Activated naive CD4-positive, alpha-beta T cell treated with anti-CD3 and anti-CD28 coated beads, Interleukin-2, amount 10 ng/mL, durations not matched to agents 7 days and 5 days (primary cell): ENCODE results near the gene SLC11A2.
A peak's percentile ranks its signal among the peaks of the same experiment; 100 is the strongest.

Experiments
- CTCF ChIA-PET: fragments of 350-600 bp; sonication (Branson Sonifier 250); formaldehyde crosslinking; loops from one replicate; lab custom pipeline; 2021; ENCODE audit warnings: antibody characterized with exemption; lab: Charles Lee
- DNase-seq: peaks from one replicate; pipeline ENCODE4 v3.0.0-alpha.2; 2020
- H3K27ac Mint-ChIP-seq: one replicate; pipeline ENCODE4 v1.8.0; 2021; ENCODE audit warnings: mild to moderate bottlenecking, moderate library complexity, mixed read lengths
- H3K27me3 Mint-ChIP-seq: one replicate; pipeline ENCODE4 v1.8.0; 2021; ENCODE audit warnings: mild to moderate bottlenecking, mixed read lengths
- H3K36me3 Mint-ChIP-seq: one replicate; pipeline ENCODE4 v1.8.0; 2021; ENCODE audit warnings: mixed read lengths
- H3K4me1 Mint-ChIP-seq: one replicate; pipeline ENCODE4 v1.8.0; 2021; ENCODE audit warnings: mixed read lengths
- H3K4me3 Mint-ChIP-seq: one replicate; pipeline ENCODE4 v1.8.0; 2021; ENCODE audit warnings: mild to moderate bottlenecking, moderate library complexity, mixed read lengths
- H3K9me3 Mint-ChIP-seq: one replicate; pipeline ENCODE4 v1.8.0; 2021; ENCODE audit warnings: mixed read lengths

The SLC11A2 gene

GRCh38 chr12:51025836-51026638 lies at the start of gene SLC11A2:
SLC11A2 (minus strand) TSS chr12:51026384; CDS start chr12:51010728, 15,656 bp downstream.
- Mint-ChIP-seq H3K27ac (peak within 1 kb of the TSS; percentile 97), H3K4me3 (peak within 1 kb of the TSS; percentile 98), H3K36me3 (peaks cover 11% of the 10 kb centered on the region), H3K9me3 (no peaks in the 10 kb centered on the region), H3K27me3 (peaks cover 18% of the 10 kb centered on the region), H3K4me1 (peaks cover 58% of the 10 kb centered on the region)
- CTCF ChIA-PET: interaction anchor here (0.7 to 4.7 kb wide), 14 partner anchors 17 to 521 kb away, joined by 3 to 26 read pairs (median 4); partner anchors contain the start of genes ATF1 and DIP2B
- peak; percentile 96 for DNase-seq

DNA sequence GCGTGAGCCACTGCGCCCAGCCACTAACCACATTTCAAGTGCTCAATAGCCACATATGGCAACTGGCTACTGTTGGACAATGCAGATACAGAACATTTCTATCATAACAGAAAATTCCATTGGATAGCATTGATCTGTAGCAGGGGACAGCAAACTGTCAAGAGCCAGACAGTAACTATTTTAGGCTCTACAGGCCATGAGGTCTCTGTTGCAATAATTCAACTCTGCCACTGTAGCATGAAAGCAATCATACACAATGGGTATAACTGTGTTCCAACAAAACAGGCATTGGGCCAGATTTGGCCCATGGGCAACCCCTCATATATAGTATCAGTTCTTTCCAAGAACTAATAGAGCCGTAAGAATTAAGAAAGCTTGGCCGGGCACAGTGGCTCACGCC lies 49.2 kb upstream of the SLC11A2 start:
- CTCF ChIA-PET: interaction anchor here (1.1 kb wide), 1 partner anchor 26 kb away, joined by 3 read pairs; no protein-coding TSS in a partner anchor

GRCh38 chr12:51071663-51072062 lies 45.5 kb upstream of the SLC11A2 start:
- Mint-ChIP-seq H3K27ac (no peak overlapping the region), H3K4me1 (peaks cover 13% of the 10 kb centered on the region), H3K27me3 (no peaks in the 10 kb centered on the region), H3K4me3 (no peak overlapping the region), H3K9me3 (no peaks in the 10 kb centered on the region), H3K36me3 (peaks cover 17% of the 10 kb centered on the region)
- DNase-seq: no peak
- CTCF ChIA-PET: no interaction called here

More for the DNA sequence above, 49.2 kb upstream of the SLC11A2 start:
- Mint-ChIP-seq H3K27me3 (no peaks in the 10 kb centered on the region), H3K4me1 (peaks cover 17% of the 10 kb centered on the region), H3K9me3 (no peaks in the 10 kb centered on the region), H3K27ac (no peak overlapping the region), H3K4me3 (no peak overlapping the region), H3K36me3 (peaks cover 26% of the 10 kb centered on the region)
- DNase-seq: no peak

GRCh38 chr12:51070004-51070403 lies 43.8 kb upstream of the SLC11A2 start:
- no peak for DNase-seq
- Mint-ChIP-seq H3K27me3 (no peaks in the 10 kb centered on the region), H3K9me3 (no peaks in the 10 kb centered on the region), H3K4me1 (no peaks in the 10 kb centered on the region), H3K36me3 (peaks cover 21% of the 10 kb centered on the region), H3K27ac (no peak overlapping the region), H3K4me3 (no peak overlapping the region)
- CTCF ChIA-PET: no interaction called here

DNA sequence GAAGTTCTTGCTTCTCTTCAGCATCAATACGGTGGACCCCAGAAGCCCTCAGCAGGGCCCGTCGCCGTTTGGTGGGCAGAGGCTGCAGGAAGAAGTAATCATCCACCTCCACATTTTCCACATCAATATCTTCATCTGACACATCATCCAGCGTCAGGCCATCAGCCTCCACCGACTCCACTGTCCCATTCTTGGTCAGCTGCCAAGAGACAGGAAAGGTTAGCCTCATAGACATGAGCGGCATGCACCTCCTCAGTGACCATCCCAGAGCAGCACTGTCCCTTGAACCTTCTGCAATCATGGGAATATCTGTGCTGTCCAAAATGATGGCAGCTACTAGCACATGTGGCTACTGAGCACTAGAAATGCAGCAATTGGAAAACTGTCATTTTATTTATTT lies 41.6 kb upstream of the SLC11A2 start:
- Mint-ChIP-seq H3K4me1 (no peaks in the 10 kb centered on the region), H3K27me3 (no peaks in the 10 kb centered on the region), H3K36me3 (peaks cover 20% of the 10 kb centered on the region), H3K27ac (no peak overlapping the region), H3K9me3 (no peaks in the 10 kb centered on the region), H3K4me3 (no peak overlapping the region)
- no peak for DNase-seq
- CTCF ChIA-PET: no interaction called here

- H3K4me1 Mint-ChIP-seq: no peaks in the 10 kb centered on the region
- no peak for DNase-seq
- H3K27me3 Mint-ChIP-seq: no peaks in the 10 kb centered on the region
- no peaks in the 10 kb centered on the region for H3K9me3 Mint-ChIP-seq
- CTCF ChIA-PET: no interaction called here
- peaks cover 26% of the 10 kb centered on the region for H3K36me3 Mint-ChIP-seq
- no peak overlapping the region for H3K27ac Mint-ChIP-seq
- no peak overlapping the region for H3K4me3 Mint-ChIP-seq
Observed at GRCh38 chr12:51067229-51067628, 41.0 kb upstream of the SLC11A2 start.

GRCh38 chr12:51065530-51065929 lies 39.3 kb upstream of the SLC11A2 start:
- Mint-ChIP-seq H3K4me1 (no peaks in the 10 kb centered on the region), H3K4me3 (no peak overlapping the region), H3K9me3 (no peaks in the 10 kb centered on the region), H3K27ac (no peak overlapping the region), H3K27me3 (no peaks in the 10 kb centered on the region), H3K36me3 (peaks cover 21% of the 10 kb centered on the region)
- CTCF ChIA-PET: no interaction called here
- no peak for DNase-seq

DNA sequence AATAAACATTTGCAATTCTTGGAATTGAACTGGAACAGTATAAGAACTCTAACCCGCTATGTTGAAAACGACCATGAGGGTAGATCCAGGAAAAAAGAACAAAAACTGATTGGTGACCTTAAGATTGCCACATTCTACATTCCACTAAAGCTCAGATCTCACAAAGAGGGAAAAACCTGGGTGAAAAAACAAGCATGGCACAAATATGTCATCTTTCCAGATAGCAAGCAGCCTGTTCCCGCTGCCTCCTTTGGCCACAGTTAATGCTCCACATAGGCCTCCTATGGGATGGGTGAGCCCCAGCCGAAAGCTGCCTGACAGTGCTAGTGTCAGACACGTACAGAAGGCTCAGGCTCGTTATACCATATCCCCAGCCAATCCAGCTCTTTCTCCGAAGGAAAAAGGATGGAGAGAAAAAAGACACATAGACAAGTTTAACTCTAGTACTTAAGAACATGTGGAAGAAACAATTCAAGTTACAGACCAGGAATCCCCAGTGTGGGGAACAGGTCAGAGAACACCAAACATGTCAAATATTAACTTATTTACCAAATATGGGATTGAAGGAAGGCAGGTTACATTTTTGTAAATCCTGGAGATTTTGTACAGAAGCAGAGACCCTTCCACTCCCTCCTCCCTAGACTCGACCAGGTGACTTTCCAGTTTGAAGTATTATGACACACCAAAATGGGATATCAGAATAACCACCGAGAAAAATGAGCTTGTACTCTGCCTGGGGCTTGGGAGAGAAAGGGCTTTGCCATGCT lies 36.6 kb upstream of the SLC11A2 start:
- no peaks in the 10 kb centered on the region for H3K27me3 Mint-ChIP-seq
- no peak overlapping the region for H3K4me3 Mint-ChIP-seq
- no peaks in the 10 kb centered on the region for H3K4me1 Mint-ChIP-seq
- no peak for DNase-seq
- CTCF ChIA-PET: interaction anchor here (1.9 kb wide), 1 partner anchor 190 kb away, joined by 5 read pairs; no protein-coding TSS in a partner anchor
- H3K36me3 Mint-ChIP-seq: peaks cover 32% of the 10 kb centered on the region
- no peaks in the 10 kb centered on the region for H3K9me3 Mint-ChIP-seq
- no peak overlapping the region for H3K27ac Mint-ChIP-seq

GRCh38 chr12:51059086-51059485 lies 32.9 kb upstream of the SLC11A2 start:
- no peak overlapping the region for H3K27ac Mint-ChIP-seq
- no peak for DNase-seq
- H3K36me3 Mint-ChIP-seq: peaks cover 39% of the 10 kb centered on the region
- no peaks in the 10 kb centered on the region for H3K4me1 Mint-ChIP-seq
- no peaks in the 10 kb centered on the region for H3K27me3 Mint-ChIP-seq
- CTCF ChIA-PET: no interaction called here
- H3K4me3 Mint-ChIP-seq: no peak overlapping the region
- H3K9me3 Mint-ChIP-seq: no peaks in the 10 kb centered on the region

- Mint-ChIP-seq H3K4me1 (peaks cover 6% of the 10 kb centered on the region), H3K9me3 (no peaks in the 10 kb centered on the region), H3K27ac (no peak overlapping the region), H3K4me3 (no peak overlapping the region), H3K36me3 (peaks cover 43% of the 10 kb centered on the region), H3K27me3 (no peaks in the 10 kb centered on the region)
- no peak for DNase-seq
- CTCF ChIA-PET: interaction anchor here (1.6 kb wide), 1 partner anchor 197 kb away, joined by 6 read pairs; no protein-coding TSS in a partner anchor
Observed at GRCh38 chr12:51056242-51056641, 30.1 kb upstream of the SLC11A2 start.

DNA sequence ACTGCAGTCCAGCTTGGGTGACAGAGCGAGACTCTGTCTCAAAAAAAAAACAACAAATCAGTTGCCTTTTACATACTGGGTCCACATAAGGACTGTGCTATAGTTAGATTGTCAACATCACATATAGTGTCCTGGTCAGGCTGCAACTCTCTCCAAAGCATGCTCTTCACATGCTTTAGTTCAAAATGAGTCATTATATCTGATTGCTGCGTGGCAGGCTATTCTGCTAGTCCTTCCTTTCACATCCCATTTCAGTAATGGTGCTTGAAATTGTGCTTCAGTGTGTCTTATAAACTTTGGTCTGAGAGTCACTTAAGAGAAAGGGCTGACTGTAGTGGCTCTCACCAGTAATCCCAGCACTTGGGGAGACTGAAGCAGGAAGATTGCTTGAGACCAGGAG lies 28.9 kb upstream of the SLC11A2 start:
- Mint-ChIP-seq H3K36me3 (peaks cover 42% of the 10 kb centered on the region), H3K27me3 (no peaks in the 10 kb centered on the region), H3K4me1 (peaks cover 10% of the 10 kb centered on the region), H3K4me3 (no peak overlapping the region), H3K27ac (no peak overlapping the region), H3K9me3 (no peaks in the 10 kb centered on the region)
- CTCF ChIA-PET: no interaction called here
- DNase-seq: no peak

DNA sequence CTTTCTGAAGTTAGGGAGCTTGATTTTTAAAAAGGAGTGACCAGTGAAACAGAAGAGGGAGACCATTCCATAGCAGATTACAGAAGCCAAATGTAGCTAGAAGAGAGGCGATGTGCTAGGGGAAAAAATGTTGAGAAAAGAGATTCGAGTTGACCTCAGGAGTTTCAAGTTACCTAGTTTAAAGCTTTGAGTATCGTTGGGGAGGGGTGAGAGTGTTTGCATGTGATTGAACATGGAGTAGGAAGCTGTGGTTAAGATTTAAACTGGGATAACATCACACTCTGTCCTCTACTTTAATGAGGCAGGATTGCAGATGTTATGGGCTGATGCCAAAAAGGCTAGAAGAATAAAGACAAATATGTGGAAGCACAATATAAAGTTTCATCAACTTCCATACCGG lies 25.6 kb upstream of the SLC11A2 start:
- H3K4me1 Mint-ChIP-seq: peaks cover 33% of the 10 kb centered on the region
- DNase-seq: no peak
- peaks cover 31% of the 10 kb centered on the region for H3K36me3 Mint-ChIP-seq
- no peak overlapping the region for H3K4me3 Mint-ChIP-seq
- no peak overlapping the region for H3K27ac Mint-ChIP-seq
- no peaks in the 10 kb centered on the region for H3K27me3 Mint-ChIP-seq
- no peaks in the 10 kb centered on the region for H3K9me3 Mint-ChIP-seq
- CTCF ChIA-PET: no interaction called here

- no peak for DNase-seq
- no peaks in the 10 kb centered on the region for H3K27me3 Mint-ChIP-seq
- peak overlapping the region; percentile 94 for H3K4me3 Mint-ChIP-seq
- peaks cover 23% of the 10 kb centered on the region for H3K36me3 Mint-ChIP-seq
- H3K27ac Mint-ChIP-seq: peak overlapping the region; percentile 87
- CTCF ChIA-PET: interaction anchor here (0.8 to 2.1 kb wide), 2 partner anchors 26 to 292 kb away, joined by 3 to 6 read pairs; no protein-coding TSS in a partner anchor
- H3K4me1 Mint-ChIP-seq: peaks cover 36% of the 10 kb centered on the region
- H3K9me3 Mint-ChIP-seq: no peaks in the 10 kb centered on the region
Observed at GRCh38 chr12:51049525-51049924, 23.3 kb upstream of the SLC11A2 start.

DNA sequence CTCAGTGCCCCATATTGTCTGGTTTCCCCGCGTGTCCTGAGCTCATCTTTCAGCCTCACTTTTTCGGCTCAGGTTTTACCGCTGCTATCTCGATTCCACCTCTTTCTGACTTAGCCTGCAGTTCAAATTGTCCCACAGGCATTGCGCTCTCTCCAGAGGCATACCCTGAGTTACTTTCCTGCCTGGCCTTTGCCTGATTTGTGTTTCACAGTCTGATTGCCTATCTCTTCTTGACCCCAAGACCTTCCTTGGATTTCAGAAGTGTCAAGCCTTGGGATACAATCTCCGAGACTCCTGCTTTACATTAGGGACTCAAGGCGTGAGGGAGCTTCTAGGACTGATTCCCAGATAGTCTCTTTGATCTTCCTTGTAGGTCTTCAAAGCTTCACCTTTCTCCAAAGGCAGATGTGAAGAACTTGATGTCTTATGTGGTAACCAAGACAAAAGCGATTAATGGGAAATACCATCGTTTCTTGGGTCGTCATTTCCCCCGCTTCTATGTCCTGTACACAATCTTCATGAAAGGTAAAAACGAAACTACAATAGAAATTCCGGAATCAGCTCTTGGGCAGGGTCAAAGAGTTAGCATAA lies 22.6 kb upstream of the SLC11A2 start:
- Mint-ChIP-seq H3K27me3 (no peaks in the 10 kb centered on the region), H3K4me1 (peaks cover 36% of the 10 kb centered on the region), H3K4me3 (peak overlapping the region; percentile 94), H3K9me3 (no peaks in the 10 kb centered on the region), H3K27ac (peak overlapping the region; percentile 87), H3K36me3 (peaks cover 16% of the 10 kb centered on the region)
- peak; percentile 27 for DNase-seq
- CTCF ChIA-PET: interaction anchor here (0.8 to 2.1 kb wide), 3 partner anchors 27 to 292 kb away, joined by 3 to 6 read pairs (median 3); no protein-coding TSS in a partner anchor
